ENCODE results near the gene ARHGAP26. TPM values are rescaled to one million over a fixed set of nuclear protein-coding genes. Genes with fewer than 3 reads are reported as not detected.

The ARHGAP26 gene
- total and polyA plus RNA-seq, 2 experiments from 2014 or later = 9.5 to 16.8 TPM

GRCh38 chr5:143275512-143276363, 505.6 kb downstream of the ARHGAP26 start:
- TF ChIP-seq ZNF462 (CRISPR knock-in tag; IDR thresholded peaks at IDR 0.05) (no peak), POLR2AphosphoS5 (IDR thresholded peaks at IDR 0.05; ENCODE audit: low read depth) (no peak), ZNF331 (CRISPR knock-in tag; IDR thresholded peaks at IDR 0.05; ENCODE audit: low read depth) (no peak), EZH2 (IDR thresholded peaks at IDR 0.05; ENCODE audit: low read depth, unreplicated experiment) (no peak), STAT1 (IDR thresholded peaks at IDR 0.05; ENCODE audit: unreplicated experiment) (no peak), NANOG (IDR thresholded peaks at IDR 0.05; ENCODE audit: borderline replicate concordance) (no peak), JUNB (IDR thresholded peaks at IDR 0.05; ENCODE audit: unreplicated experiment) (no peak)
- Mint-ChIP-seq H3K27me3 (ENCODE audit: insufficient read depth, low read depth, poor library complexity) (no peaks in the 10 kb centered on the region), H3K4me3 (no peak overlapping the region), H3K27ac (no peak overlapping the region), H3K36me3 (ENCODE audit: low read depth) (no peaks in the 10 kb centered on the region), H3K9me3 (no peaks in the 10 kb centered on the region), H3K4me1 (peaks cover 20% of the 10 kb centered on the region)
- Histone ChIP-seq H3K27ac (ENCODE audit: low read depth) (no peak overlapping the region), H3F3A (replicated peaks; ENCODE audit: low read depth) (no peaks in the 10 kb centered on the region), H3K9me2 (ENCODE audit: insufficient read depth) (no peaks in the 10 kb centered on the region), H3K36me3 (ENCODE audit: insufficient read depth) (no peaks in the 10 kb centered on the region), H3K27me3 (ENCODE audit: insufficient read depth) (no peaks in the 10 kb centered on the region), H3K4me3 (no peak overlapping the region), H3K4me2 (no peak overlapping the region), H2AFZ (no peak overlapping the region), H4K20me1 (replicated peaks; ENCODE audit: insufficient read depth) (no peaks in the 10 kb centered on the region), H3K79me2 (replicated peaks; ENCODE audit: insufficient read depth) (no peaks in the 10 kb centered on the region), H3K4me1 (ENCODE audit: insufficient read depth) (peaks cover 17% of the 10 kb centered on the region)
- DNase-seq (ENCODE audit: low spot score) (no peak), ATAC-seq (no peak)

Data from GM23338 (cell line).